HCT116 (cell line): Measurements from ENCODE around the gene SART3.

Experiments
- CEBPB ChIP-seq: IDR thresholded peaks from 2 replicates; pipeline ENCODE4 v1.6.1; 2012; ENCODE audit warnings: low read depth
- POLR2AphosphoS5 ChIP-seq: IDR thresholded peaks from 2 replicates; pipeline ENCODE4 v1.6.1; 2011; ENCODE audit warnings: mild to moderate bottlenecking, low read depth, low read length, moderate library complexity
- ZFX ChIP-seq: fragments of 450-650 bp; IDR thresholded peaks from 2 replicates; pipeline ENCODE4 v1.6.1; 2017
- ZNF274 ChIP-seq: fragments of 200-500 bp; sonication (Bioruptor generic); IDR thresholded peaks from 2 replicates; pipeline ENCODE4 v1.6.1; 2014; ENCODE audit warnings: mild to moderate bottlenecking, low read depth, low read length, inconsistent platforms
- TF ChIP-seq, protein P1 (sequence below): IDR thresholded peaks from 2 replicates; pipeline ENCODE4 v1.6.1; 2012
- TF ChIP-seq, protein P2 (sequence below), 3 experiments: fragments of 200-600 bp in 1 of 3; sonication (generic) in 1 of 3; IDR thresholded peaks in 2 of 3; conservative IDR thresholded peaks in 1 of 3; 2 replicates each; pipeline ENCODE4 v1.5.1; 2012 to 2017; ENCODE audit warnings: low read depth in 2 of 3, low read length in 2 of 3, antibody characterized with exemption in 1 of 3, borderline replicate concordance in 1 of 3, control low read depth in 1 of 3, mild to moderate bottlenecking in 1 of 3, mixed read lengths in 1 of 3, mixed run types in 1 of 3, moderate library complexity in 1 of 3; ENCODE audit not compliant: insufficient read depth in 1 of 3

DNA sequence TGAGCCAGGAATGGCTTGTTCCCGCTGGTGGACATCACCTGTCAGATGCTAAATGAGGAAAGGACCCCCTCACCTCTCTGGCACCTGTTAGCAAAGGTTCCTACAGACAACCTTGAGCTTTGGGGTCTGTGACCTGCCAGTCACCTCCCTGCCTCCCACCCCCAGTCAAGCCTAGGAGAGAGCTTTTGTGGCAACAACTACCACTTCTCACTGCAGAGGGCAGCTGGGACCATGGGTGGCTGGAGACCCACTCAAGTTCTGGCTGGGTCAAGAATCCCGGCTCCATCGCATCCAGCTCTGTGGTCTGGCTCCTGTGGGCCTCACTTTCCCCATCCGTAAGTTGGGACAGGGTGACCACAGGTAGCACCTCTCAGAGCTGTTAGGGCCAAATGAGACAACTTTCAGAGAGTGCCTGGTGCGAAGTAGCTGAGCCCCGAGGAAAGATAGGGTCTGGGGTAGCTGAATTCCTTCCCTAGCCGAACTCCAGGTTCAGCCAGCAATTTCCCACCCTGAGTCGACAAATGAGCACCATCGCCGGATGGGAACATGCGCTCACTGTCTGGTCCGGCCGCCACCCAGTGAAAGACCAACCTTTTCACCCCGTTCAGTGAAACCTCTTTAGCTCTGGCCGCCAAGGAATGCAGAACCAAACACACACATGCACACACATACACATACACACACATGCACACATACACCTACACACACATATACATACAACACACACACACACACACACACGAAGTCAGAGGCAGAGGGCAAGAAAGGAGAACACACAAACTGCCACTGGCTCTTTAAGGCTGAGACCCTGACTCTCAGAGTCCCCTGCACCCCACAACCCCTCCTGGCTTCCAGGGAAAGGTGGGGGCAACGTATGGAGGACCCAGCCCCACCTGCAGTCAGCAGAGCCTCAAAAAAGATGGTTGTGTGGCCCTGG, 35.0 kb upstream of the SART3 start:
- TF ChIP-seq, protein P1, sequence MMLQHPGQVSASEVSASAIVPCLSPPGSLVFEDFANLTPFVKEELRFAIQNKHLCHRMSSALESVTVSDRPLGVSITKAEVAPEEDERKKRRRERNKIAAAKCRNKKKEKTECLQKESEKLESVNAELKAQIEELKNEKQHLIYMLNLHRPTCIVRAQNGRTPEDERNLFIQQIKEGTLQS: no peak
- TF ChIP-seq, protein P2, sequence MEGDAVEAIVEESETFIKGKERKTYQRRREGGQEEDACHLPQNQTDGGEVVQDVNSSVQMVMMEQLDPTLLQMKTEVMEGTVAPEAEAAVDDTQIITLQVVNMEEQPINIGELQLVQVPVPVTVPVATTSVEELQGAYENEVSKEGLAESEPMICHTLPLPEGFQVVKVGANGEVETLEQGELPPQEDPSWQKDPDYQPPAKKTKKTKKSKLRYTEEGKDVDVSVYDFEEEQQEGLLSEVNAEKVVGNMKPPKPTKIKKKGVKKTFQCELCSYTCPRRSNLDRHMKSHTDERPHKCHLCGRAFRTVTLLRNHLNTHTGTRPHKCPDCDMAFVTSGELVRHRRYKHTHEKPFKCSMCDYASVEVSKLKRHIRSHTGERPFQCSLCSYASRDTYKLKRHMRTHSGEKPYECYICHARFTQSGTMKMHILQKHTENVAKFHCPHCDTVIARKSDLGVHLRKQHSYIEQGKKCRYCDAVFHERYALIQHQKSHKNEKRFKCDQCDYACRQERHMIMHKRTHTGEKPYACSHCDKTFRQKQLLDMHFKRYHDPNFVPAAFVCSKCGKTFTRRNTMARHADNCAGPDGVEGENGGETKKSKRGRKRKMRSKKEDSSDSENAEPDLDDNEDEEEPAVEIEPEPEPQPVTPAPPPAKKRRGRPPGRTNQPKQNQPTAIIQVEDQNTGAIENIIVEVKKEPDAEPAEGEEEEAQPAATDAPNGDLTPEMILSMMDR (IDR thresholded peaks at IDR 0.05 in 2 of 3, conservative IDR thresholded peaks at IDR 0.05 in 1 of 3; ENCODE audit: borderline replicate concordance in 1 of 3, insufficient read depth in 1 of 3, low read depth in 2 of 3, low read length in 2 of 3): no peak
- TF ChIP-seq CEBPB: no peak
- TF ChIP-seq ZNF274: no peak
- TF ChIP-seq POLR2AphosphoS5: no peak
- no peak for TF ChIP-seq ZFX
